ENCODE results near the gene PSMG4. TPM values are rescaled to one million over a fixed set of nuclear protein-coding genes. Genes with fewer than 3 reads are reported as not detected.
A peak's percentile ranks its signal among the peaks of the same experiment; 100 is the strongest.

Gene PSMG4
- total and polyA plus RNA-seq, 2 of the 8 experiments (the other 6 are each of a cell fraction or from before 2014, with no cell fraction given), result 40.6 to 113 TPM

GRCh38 chr6:3259491-3259958 lies 778 bp downstream of the PSMG4 start:
- Histone ChIP-seq H4K91ac (replicated peaks; ENCODE audit: insufficient read length, low read length) (no peak overlapping the region), H3K14ac (ENCODE audit: insufficient read length) (no peak overlapping the region), H2BK12ac (ENCODE audit: low read depth, low read length) (no peak overlapping the region), H2AK5ac (ENCODE audit: low read depth, low read length) (no peak overlapping the region; the same call in 1 of the 2 replicates), H2BK5ac (ENCODE audit: low read depth, low read length) (peak overlapping the region; percentile 79), H3K79me1 (ENCODE audit: low read depth, low read length) (peaks cover 20% of the 10 kb centered on the region), H3K4me3 (ENCODE audit: extremely low read depth in 1 of 4, insufficient read depth in 2 of 4, low read depth in 3 of 4, low read length in 4 of 4) (peak overlapping the region; percentile 84 to 93 (median 91)), H3K18ac (ENCODE audit: extremely low read depth, low read length) (peak overlapping the region; percentile 95), H3K27me3 (replicated peaks in 1 of 4; ENCODE audit: control insufficient read depth in 3 of 4, extremely low read depth in 1 of 4, insufficient read depth in 3 of 4, low read length in 3 of 4) (no peaks in the 10 kb centered on the region), H2BK120ac (replicated peaks; ENCODE audit: low read depth, low read length) (no peak overlapping the region), H3K23ac (ENCODE audit: insufficient read length) (no peak overlapping the region), H3K4me2 (ENCODE audit: insufficient read depth in 1 of 2, low read depth in 2 of 2, low read length in 2 of 2) (peak overlapping the region; percentile 68 to 80), H3K9me3 (ENCODE audit: insufficient read depth in 2 of 2, low read depth in 1 of 2, low read length in 1 of 2) (no peaks in the 10 kb centered on the region), H3K56ac (replicated peaks; ENCODE audit: insufficient read length, low read depth, low read length) (peak overlapping the region; percentile 43), H3K27ac (ENCODE audit: low read depth, low read length) (no peak overlapping the region), H4K20me1 (replicated peaks in 1 of 2; ENCODE audit: control insufficient read depth in 1 of 2, insufficient read depth in 2 of 2, low read length in 2 of 2) (peaks cover 13 to 29% of the 10 kb centered on the region in 2 experiments), H3K23me2 (ENCODE audit: low read depth, low read length) (peaks cover 7% of the 10 kb centered on the region; the same call in 1 of the 2 replicates), H3K79me2 (ENCODE audit: control insufficient read depth in 1 of 2, insufficient read depth in 2 of 2, low read length in 2 of 2) (peaks cover 8 to 52% of the 10 kb centered on the region in 2 experiments; a peak in 3 of 4 replicates), H3K36me3 (ENCODE audit: control insufficient read depth in 2 of 4, insufficient read depth in 4 of 4, low read length in 3 of 4) (peaks cover 6 to 17% (median 12%) of the 10 kb centered on the region in 4 experiments; a peak in 7 of 8 replicates), H4K5ac (ENCODE audit: insufficient read length, low read depth, low read length) (no peak overlapping the region), H2BK20ac (ENCODE audit: low read length) (no peak overlapping the region), H3K4ac (replicated peaks; ENCODE audit: insufficient read length, low read depth, low read length) (no peak overlapping the region), H2BK15ac (ENCODE audit: low read length) (no peak overlapping the region), H4K8ac (ENCODE audit: extremely low read depth, insufficient read depth, low read length) (no peak overlapping the region), H3K4me1 (replicated peaks in 1 of 4; ENCODE audit: control insufficient read depth in 3 of 4, insufficient read depth in 4 of 4, low read length in 3 of 4) (peaks cover 3 to 9% (median 7%) of the 10 kb centered on the region in 4 experiments; a peak in 4 of 7 replicates), H3K9ac (replicated peaks in 1 of 4; ENCODE audit: extremely low read depth in 1 of 4, low read depth in 3 of 4, low read length in 3 of 4) (peak overlapping the region in 3 of 4 experiments; percentile 0 to 74 (median 58); a peak in 6 of 7 replicates), H2AFZ (ENCODE audit: low read length) (no peak overlapping the region)
- 5% methylated on average over 21 of the region's 21 CpGs; no CpG with 5 or more reads in 1 of the 2 experiments for WGBS, 2 experiments (ENCODE audit: extremely low coverage in 1 of 2, insufficient coverage in 1 of 2, insufficient read length in 1 of 2, insufficient replicate concordance in 2 of 2, low coverage in 1 of 2, low lambda C conversion rate in 2 of 2, missing lambda C conversion rate in 1 of 2)
- CTCF ChIA-PET (ENCODE audit: partially characterized antibody), result interaction anchor here (0.7 to 3.2 kb wide), 11 partner anchors 8 to 101 kb away, joined by 3 to 12 read pairs (median 4); no protein-coding TSS in a partner anchor
- POLR2A ChIA-PET (ENCODE audit: partially characterized antibody), result interaction anchor here (0.8 to 2.8 kb wide), 15 partner anchors 8 to 270 kb away, joined by 3 to 14 read pairs (median 4); partner anchors contain the start of gene TUBB2A
- DNase-seq (ENCODE audit: low read depth in 1 of 2, low spot score in 2 of 2) (no peak), FAIRE-seq (no peak)
- TF ChIP-seq NANOG (IDR thresholded peaks at IDR 0.05; ENCODE audit: insufficient read depth, low read depth, low read length, poor library complexity, severe bottlenecking), result no peak
- TF ChIP-seq BRCA1 (IDR thresholded peaks at IDR 0.05; ENCODE audit: low read depth, low read length), result no peak
- no peak for TF ChIP-seq TAF1 (IDR thresholded peaks at IDR 0.05; ENCODE audit: low read depth, low read length)
- TF ChIP-seq BCL11A (IDR thresholded peaks at IDR 0.05; ENCODE audit: low read depth in 2 of 2, low read length in 2 of 2), result no peak
- TF ChIP-seq CTCF (IDR thresholded peaks at IDR 0.05; ENCODE audit: control extremely low read depth in 1 of 3, insufficient read depth in 1 of 3, low read depth in 1 of 3, low read length in 3 of 3), result no peak
- TF ChIP-seq SP4 (IDR thresholded peaks at IDR 0.05; ENCODE audit: low read length), result no peak
- peak in 1 of 2 experiments; percentile 50; a peak in 1 of 4 replicates for TF ChIP-seq HDAC2 (IDR thresholded peaks at IDR 0.05; ENCODE audit: borderline replicate concordance in 1 of 2, low read depth in 2 of 2, low read length in 2 of 2)
- no peak for TF ChIP-seq SRF (IDR thresholded peaks at IDR 0.05; ENCODE audit: low read depth, low read length)
- no peak for TF ChIP-seq EP300 (IDR thresholded peaks at IDR 0.05; ENCODE audit: borderline replicate concordance in 1 of 2, low read depth in 2 of 2, low read length in 2 of 2)
- TF ChIP-seq TCF12 (IDR thresholded peaks at IDR 0.05; ENCODE audit: low read depth, low read length), result no peak

Measured in H1 (cell line).